Measurements from ENCODE around the gene CARMIL1. TPM values are rescaled to one million over a fixed set of nuclear protein-coding genes. Genes with fewer than 3 reads are reported as not detected.

The CARMIL1 gene
- total RNA-seq, 1 donor from 2014 or later, result 86.3 TPM

DNA sequence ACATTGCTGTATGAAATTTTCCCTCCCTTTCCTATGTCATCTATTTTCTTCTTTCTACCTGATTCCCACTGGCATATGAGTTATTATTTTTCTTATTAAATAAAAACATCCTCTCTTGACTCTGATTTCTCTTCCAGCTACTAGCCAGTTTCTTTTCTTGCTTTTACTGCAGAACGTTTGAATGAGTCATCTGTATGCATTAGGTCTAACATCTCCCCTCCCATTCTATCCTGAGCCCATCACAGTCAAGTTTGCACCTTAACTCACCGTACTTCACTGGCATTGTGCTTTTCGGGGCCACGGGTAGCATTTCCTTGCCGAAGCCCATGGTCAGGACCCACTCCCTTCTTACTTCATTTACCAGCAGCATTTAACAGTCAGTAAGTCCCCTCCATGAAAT lies 65.7 kb downstream of the CARMIL1 start:
- DNase-seq (ENCODE audit: low spot score, unreplicated experiment), result no peak
- TF ChIP-seq, protein P1, sequence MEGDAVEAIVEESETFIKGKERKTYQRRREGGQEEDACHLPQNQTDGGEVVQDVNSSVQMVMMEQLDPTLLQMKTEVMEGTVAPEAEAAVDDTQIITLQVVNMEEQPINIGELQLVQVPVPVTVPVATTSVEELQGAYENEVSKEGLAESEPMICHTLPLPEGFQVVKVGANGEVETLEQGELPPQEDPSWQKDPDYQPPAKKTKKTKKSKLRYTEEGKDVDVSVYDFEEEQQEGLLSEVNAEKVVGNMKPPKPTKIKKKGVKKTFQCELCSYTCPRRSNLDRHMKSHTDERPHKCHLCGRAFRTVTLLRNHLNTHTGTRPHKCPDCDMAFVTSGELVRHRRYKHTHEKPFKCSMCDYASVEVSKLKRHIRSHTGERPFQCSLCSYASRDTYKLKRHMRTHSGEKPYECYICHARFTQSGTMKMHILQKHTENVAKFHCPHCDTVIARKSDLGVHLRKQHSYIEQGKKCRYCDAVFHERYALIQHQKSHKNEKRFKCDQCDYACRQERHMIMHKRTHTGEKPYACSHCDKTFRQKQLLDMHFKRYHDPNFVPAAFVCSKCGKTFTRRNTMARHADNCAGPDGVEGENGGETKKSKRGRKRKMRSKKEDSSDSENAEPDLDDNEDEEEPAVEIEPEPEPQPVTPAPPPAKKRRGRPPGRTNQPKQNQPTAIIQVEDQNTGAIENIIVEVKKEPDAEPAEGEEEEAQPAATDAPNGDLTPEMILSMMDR (IDR thresholded peaks at IDR 0.05; ENCODE audit: unreplicated experiment), result no peak
- H3K27ac Mint-ChIP-seq, result no peak overlapping the region
- no peaks in the 10 kb centered on the region for H3K9me3 Mint-ChIP-seq (ENCODE audit: low read depth)
- H3K4me1 Mint-ChIP-seq (ENCODE audit: low read depth), result peaks cover 28% of the 10 kb centered on the region
- H3K4me3 Mint-ChIP-seq (ENCODE audit: low read depth), result no peak overlapping the region
- no peaks in the 10 kb centered on the region for H3K27me3 Mint-ChIP-seq
- H3K36me3 Mint-ChIP-seq (ENCODE audit: insufficient read depth), result peaks cover 2% of the 10 kb centered on the region

DNA sequence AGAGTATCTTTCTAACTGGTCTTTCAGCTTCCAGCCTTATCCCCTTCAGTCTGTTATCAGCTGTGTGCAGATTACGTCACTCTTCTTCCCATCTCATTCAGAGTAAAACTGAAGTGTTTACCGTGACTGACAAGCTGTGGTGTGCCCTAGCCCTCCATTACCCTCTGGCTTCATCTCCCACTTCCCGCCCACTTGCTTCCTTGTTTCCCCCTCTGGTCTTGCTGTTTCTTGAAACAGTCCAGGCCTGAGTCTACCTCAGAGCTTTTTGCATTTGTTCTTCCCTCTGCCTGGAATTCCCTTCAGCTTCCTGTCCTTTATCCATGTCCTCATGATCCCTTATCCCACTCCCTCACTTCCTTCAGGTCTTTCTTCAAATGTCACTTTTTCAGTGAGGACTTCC lies 66.9 kb downstream of the CARMIL1 start:
- TF ChIP-seq, protein P1 (IDR thresholded peaks at IDR 0.05; ENCODE audit: unreplicated experiment), result no peak
- Mint-ChIP-seq H3K27me3 (no peaks in the 10 kb centered on the region), H3K4me1 (ENCODE audit: low read depth) (peaks cover 23% of the 10 kb centered on the region), H3K36me3 (ENCODE audit: insufficient read depth) (peaks cover 2% of the 10 kb centered on the region), H3K27ac (no peak overlapping the region), H3K4me3 (ENCODE audit: low read depth) (no peak overlapping the region), H3K9me3 (ENCODE audit: low read depth) (no peaks in the 10 kb centered on the region)
- no peak for DNase-seq (ENCODE audit: low spot score, unreplicated experiment)

DNA sequence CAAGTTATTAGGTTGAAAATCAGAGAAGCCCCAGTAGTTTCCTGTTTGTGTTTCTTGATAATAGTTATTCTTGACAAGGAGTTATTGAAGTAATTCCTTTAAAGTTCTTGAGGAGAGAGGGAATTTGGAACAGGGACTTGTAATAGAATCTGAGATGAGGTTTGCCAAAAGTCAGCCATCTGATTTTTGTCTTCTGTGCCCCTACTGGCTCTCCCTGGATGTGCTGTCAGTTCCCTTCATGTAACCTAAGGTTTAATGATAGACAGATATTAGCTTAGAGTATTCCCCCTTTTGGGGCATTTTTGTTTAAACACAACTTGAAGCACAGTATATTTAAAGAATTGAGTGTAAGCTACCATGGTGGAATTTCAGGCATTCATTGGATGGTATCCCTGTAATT lies 71.4 kb downstream of the CARMIL1 start:
- Mint-ChIP-seq H3K36me3 (ENCODE audit: insufficient read depth) (peaks cover 2% of the 10 kb centered on the region), H3K4me1 (ENCODE audit: low read depth) (peaks cover 31% of the 10 kb centered on the region), H3K27me3 (no peaks in the 10 kb centered on the region), H3K4me3 (ENCODE audit: low read depth) (no peak overlapping the region), H3K27ac (no peak overlapping the region), H3K9me3 (ENCODE audit: low read depth) (no peaks in the 10 kb centered on the region)
- no peak for DNase-seq (ENCODE audit: low spot score, unreplicated experiment)
- TF ChIP-seq, protein P1 (IDR thresholded peaks at IDR 0.05; ENCODE audit: unreplicated experiment), result no peak

- TF ChIP-seq, protein P1 (IDR thresholded peaks at IDR 0.05; ENCODE audit: unreplicated experiment), result no peak
- H3K27me3 Mint-ChIP-seq, result no peaks in the 10 kb centered on the region
- H3K4me1 Mint-ChIP-seq (ENCODE audit: low read depth), result peaks cover 33% of the 10 kb centered on the region
- H3K9me3 Mint-ChIP-seq (ENCODE audit: low read depth), result no peaks in the 10 kb centered on the region
- no peak overlapping the region for H3K27ac Mint-ChIP-seq
- no peak overlapping the region for H3K4me3 Mint-ChIP-seq (ENCODE audit: low read depth)
- peaks cover 2% of the 10 kb centered on the region for H3K36me3 Mint-ChIP-seq (ENCODE audit: insufficient read depth)
- no peak for DNase-seq (ENCODE audit: low spot score, unreplicated experiment)
These were observed 72.3 kb downstream of the CARMIL1 start for GRCh38 chr6:25351485-25351884.

GRCh38 chr6:25352285-25352684 lies 73.1 kb downstream of the CARMIL1 start:
- DNase-seq (ENCODE audit: low spot score, unreplicated experiment), result no peak
- Mint-ChIP-seq H3K27me3 (no peaks in the 10 kb centered on the region), H3K4me1 (ENCODE audit: low read depth) (peaks cover 37% of the 10 kb centered on the region), H3K9me3 (ENCODE audit: low read depth) (no peaks in the 10 kb centered on the region), H3K27ac (no peak overlapping the region), H3K4me3 (ENCODE audit: low read depth) (no peak overlapping the region), H3K36me3 (ENCODE audit: insufficient read depth) (peaks cover 2% of the 10 kb centered on the region)
- TF ChIP-seq, protein P1 (IDR thresholded peaks at IDR 0.05; ENCODE audit: unreplicated experiment), result no peak

All from progenitor cell of endocrine pancreas (in vitro differentiated cells).